ENCODE results near the gene MIPOL1.
"Not testable (repeated sequence)": the region's sequence is repeated elsewhere in the genome, so short reads cannot be mapped to it uniquely, and the experiment has no call there.

MIPOL1 gene, protein sequence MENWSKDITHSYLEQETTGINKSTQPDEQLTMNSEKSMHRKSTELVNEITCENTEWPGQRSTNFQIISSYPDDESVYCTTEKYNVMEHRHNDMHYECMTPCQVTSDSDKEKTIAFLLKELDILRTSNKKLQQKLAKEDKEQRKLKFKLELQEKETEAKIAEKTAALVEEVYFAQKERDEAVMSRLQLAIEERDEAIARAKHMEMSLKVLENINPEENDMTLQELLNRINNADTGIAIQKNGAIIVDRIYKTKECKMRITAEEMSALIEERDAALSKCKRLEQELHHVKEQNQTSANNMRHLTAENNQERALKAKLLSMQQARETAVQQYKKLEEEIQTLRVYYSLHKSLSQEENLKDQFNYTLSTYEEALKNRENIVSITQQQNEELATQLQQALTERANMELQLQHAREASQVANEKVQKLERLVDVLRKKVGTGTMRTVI

DNA sequence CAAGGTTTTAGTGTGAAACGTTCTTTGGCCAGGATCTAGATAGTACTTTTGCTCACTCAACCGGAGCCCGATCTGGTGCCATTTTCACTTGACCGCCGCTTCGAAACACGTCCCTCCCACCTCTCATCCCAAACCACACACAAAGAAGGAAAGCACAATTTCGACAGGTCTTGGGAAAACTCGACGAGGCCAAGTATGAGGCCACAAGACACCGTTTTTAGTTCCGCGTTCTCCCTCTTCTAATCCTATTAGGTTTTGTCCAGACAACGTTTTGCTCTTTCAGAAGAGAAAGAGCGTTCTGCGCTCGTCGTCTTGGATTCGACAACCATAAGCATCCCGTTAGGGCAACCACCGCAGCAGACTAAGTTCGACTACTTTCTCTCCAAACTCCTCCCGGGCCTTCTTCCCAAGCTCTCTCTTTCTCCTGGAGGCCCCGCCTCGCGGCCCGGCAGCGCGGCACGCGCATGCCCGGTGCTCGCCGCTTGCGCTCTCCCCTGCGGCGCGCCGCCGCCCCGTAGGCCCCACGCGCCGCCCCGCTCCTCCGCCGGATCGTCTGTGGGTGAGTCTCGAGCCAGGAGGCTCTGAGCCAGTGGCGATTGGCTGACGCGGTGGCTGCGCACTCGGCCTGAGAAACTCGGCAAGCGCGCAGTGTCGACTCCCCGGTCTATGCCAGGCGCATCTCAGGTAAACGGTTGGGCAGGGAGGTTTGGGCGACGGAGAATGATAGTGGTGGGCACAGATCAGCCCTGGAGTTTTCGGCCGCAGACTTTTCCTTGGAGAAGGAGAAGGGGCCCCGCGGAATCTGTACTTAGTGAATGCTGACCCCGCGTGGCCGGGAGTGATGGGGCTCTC, at the start of gene MIPOL1:
Gene MIPOL1, plus strand, starts transcription at position 517 of the 852 bp plus-strand sequence. CDS start 49,952 bp downstream, outside the sequence.
- no peak for DNase-seq

DNA sequence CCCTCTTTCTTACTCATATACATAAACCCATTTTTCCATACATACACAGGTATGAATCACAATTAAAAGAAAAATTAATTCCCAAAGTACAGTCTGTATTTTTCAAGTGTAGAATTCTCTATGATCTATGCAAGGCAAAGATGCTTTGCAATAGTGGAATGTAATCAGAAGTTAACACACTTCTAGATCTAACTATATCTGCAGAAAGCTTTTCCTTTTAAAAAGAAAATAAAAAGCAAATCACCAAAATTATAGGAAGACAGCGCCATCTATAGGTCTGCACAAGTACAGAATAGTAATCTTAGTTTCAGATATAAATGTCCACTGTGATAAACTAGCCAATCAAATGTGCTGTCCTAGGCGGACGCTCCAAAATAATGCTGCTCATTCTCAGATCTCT, 47.3 kb upstream of the MIPOL1 start:
- DNase-seq: no peak

DNA sequence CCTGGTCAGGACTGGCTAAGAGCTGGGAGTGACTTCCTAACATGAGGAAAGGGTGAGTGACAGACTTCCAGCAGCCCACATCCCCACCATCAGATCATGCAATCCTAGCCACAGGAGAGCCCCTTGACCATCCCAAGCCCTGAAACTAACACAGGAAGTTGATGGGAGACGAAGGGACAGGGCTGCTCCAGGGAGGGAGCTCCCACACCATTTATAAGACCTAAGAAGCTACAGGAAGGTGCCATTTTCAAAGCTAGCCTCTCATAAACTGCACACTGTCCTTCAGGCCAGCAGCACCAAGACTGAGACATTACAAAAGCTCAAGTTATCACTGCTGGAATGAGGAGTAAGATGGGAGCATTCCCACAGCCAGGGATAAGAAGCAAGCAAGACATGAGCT, 44.7 kb upstream of the MIPOL1 start:
- no peak for DNase-seq

DNA sequence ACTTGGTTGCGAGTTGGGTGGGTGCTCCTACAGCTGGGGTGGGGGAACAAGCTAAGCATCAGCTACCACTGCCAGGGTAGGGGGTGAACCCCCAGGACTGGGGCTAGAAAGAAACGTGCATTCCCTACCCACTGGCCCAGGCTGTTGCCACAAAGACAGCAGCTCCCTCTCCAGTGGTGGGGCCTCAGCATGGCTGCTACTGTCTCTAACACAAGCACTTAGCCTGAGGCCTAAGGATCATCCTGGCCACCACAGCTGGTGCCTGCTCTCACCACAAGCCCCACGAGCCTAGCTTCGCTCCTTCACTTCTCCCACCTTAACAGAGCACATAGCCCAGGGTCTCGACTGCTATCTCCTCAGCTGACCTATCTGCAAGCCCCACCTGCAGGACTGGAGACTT, 44.3 kb upstream of the MIPOL1 start:
- DNase-seq: no peak

DNA sequence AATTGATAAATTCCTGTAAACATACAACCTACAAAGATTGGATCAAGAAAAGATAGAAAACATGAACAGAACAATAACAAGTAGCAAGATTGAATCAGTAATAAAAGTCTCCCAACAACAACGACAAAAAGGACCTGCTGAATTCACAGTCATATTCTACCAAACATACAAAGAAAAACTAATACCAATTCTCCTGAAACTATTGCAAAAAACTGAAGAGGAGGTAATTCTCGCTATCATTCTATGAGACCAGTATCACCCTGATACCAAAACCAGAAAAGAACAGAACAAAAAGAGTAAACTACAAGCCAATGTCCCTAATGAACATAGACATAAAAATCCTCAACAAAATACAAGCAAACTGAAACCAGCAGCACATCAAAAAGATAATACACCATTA, 39.8 kb upstream of the MIPOL1 start:
- DNase-seq: no peak

DNA sequence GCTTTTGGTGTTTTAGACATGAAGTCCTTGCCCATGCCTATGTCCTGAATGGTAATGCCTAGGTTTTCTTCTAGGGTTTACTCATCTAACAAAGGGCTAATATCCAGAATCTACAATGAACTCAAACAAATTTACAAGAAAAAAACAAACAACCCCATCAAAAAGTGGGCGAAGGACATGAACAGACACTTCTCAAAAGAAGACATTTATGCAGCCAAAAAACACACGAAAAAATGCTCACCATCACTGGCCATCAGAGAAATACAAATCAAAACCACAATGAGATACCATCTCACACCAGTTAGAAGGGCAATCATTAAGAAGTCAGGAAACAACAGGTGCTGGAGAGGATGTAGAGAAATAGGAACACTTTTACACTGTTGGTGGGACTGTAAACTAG, 35.4 kb upstream of the MIPOL1 start:
- DNase-seq: not testable (repeated sequence)

DNA sequence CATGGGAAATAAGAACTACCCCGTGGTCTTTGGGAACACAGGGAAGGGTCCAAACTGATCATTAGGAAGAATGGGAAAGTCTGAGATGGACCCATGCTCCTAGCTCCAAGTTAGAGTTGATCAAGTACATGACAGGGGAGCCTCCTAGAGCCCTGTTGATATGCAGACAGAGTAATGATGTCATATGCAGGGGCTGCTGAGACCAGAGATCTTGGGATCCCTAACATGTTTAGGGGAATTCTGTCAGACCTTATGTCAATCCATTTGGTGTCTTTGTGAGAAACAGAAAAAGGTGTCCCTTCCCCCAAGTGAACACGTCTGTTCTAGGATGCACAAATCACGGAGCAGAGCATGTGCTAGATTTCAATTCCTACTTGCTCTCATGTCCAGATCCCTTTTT, 31.9 kb upstream of the MIPOL1 start:
- DNase-seq: no peak

DNA sequence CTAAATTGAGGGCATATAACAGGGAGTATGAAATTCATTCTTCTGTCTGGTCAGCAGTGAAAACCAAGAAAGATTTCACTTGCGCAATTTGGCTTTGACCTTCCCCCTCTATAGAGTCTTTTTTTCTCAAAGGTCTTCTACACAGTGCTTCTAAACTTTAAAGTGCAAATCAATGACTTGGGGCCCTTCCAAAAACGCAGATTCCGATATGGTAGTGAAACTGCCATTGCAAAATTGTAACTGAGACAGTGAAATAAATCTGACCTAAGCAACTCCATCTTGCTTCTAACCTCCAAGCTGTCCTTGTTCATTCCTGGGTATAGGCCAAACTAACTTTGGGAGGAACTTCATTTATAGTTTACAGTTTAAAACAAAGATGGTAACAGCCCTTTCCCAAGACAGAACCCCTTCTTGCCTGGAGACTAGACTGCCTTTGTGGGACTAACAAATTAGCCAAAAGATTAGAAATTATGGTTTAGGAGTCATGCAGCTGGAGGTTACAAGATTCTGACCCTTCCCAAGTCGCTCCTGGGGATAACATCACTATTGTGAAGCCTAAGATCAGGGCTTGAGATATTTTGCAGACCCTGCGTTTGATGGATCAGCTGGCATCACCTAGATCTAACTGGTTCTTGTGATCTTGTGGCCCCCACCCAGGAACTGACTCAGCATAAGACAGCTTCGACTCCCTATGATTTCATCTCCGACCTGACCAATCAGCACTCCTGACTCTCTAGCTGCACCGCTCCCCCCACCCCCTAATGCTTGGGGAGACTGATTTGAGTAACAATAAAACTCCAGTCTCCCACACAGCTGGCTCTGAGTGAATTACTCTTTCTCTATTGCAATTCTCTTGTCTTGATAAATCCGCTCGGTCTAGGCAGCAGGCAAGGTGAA, 30.3 kb upstream of the MIPOL1 start:
- DNase-seq: no peak

DNA sequence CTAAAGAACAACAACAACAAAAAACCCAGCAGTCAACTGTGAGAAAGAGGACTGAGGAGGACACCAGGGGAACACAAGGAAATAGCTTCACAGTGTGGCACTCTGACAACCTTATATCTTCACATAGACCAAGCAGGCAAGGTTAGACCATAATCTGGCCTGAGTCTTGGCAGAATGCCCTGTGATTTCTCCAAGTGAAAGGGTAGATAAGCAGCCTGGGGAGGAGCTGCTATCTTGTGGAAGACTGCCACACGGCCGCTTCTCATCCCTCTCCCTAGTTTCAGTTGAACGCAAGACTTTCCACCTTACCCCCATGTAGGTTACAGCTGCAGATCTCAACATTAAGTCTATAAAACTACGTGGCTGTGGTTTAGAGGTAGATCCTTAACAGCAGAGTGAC, 29.0 kb upstream of the MIPOL1 start:
- no peak for DNase-seq

DNA sequence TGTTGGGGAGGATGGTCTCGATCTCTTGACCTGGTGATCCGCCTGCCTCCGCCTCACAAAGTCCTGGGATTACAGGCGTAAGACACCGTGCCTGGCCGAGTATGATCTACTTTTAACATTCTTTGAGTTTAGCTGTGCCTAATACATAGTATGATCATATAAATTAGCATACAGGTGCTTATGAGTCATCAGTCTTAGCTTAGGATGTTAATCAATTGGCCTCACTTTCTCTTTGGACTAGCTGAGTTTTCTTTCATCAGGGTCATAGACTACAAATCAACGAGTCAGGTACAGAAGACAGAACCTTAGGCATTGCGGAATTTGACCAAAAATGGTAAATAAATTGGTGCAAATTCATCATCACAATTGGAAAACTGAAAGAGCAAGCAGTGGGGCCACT, 27.5 kb upstream of the MIPOL1 start:
- no peak for DNase-seq

DNA sequence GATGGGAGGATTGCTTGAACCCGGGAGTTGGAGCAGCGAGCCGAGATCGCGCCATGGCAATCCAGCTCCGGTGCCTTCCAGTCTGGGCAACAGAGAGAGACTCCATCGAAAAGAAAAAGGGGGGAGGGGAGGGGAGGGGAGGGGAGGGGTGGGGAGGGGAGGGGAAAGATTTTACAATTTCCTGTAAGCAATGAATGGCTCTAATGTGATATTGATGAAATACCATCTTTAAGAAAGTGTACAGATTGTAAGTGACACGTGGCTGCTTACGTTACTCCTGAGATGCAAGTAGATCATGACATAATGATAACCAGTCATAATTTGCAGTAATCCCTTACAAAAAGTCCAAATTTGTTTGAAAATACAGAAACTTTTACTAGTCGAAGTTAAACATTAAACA, 26.7 kb upstream of the MIPOL1 start:
- DNase-seq: no peak

DNA sequence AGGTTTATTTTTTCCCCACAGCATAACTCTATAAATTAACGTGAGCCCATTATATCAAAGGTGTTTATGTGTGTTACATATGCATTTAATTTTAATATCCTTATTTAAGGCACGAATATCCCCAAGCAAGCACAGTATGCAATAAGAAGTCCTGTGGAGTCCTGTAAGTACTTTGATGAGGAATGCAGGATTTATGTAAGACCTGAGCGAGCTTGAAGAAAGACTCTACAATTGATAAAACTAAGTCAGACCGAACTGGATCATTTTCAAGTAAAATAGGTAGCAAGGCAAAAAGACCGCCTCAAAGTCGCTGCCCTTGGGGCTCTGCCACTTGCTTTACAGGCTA, 26.1 kb upstream of the MIPOL1 start:
- no peak for DNase-seq

DNA sequence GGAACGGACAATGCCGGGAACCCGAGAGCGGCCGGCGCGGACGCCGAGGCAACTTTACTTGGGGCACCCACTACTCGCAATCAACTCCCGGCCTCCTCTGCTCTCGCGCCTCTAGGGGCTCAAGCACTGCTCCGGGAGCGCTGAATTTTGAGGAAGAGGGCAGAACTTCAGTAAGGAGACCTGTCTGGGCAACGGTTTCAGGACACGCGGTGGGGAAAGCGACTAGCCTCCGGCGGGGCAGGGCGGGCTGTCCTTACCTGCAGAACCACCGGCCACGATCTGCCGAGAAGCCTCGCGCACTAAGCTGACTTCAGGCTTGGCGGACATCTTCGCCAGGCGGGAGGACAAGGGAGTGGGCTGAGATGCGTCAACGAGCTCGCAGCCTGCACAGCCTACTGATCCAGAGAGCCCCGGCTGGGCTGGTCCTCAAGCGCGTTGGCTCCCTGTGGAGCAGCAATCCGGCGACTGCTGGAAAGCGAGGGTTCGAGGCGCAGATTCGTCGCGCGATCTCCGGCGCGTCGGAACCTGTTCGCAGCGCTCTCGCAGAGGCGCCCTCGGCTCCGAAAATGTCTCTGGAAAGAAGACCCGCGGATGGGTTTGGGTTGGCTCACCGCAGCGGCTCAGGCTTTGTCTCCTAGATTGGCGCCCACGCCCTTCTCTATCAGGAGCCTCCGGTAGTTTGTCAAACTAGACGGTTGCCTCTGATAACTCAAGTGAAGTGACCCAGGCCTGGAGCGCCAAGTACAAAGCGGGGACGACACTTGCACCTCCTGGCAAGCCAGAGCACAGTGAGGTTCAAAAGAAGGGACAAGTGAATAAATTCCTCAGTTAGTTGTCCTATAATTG, 25.5 kb upstream of the MIPOL1 start, which contains the start of gene SLC25A21:
Gene SLC25A21, minus strand, starts transcription at position 583 of the 846 bp plus-strand sequence.
- DNase-seq: no peak

DNA sequence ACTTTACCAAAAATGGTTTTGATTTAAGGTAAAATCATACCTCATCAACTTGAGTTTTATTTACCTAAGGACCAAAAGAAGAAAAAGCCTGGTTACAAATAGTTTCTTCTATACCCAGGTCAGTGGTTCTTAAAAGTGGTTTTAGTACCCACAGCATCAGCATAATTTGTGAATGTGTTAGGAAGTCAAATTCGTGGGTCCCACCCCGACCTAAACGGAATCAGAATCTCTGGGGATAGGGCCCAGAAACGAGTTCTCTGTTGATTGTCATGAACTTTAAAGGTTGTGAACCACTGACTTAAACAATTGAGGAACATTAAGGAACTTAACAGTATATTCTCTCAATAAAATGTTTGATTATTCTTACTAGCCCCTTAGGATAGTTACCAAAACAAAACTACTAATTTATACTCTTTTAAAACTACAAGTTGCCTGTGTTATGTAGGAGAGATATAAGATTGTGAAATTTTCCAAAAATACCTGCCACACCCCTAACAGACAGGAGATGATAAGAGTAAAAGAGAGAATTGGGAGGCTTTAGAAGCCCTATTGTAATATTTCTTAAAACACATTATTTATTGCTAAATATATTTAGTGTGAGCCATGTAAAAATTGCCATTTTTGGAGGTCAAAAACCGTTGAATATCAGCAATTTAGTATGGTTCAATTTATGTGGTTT, 24.7 kb upstream of the MIPOL1 start:
- DNase-seq: no peak

DNA sequence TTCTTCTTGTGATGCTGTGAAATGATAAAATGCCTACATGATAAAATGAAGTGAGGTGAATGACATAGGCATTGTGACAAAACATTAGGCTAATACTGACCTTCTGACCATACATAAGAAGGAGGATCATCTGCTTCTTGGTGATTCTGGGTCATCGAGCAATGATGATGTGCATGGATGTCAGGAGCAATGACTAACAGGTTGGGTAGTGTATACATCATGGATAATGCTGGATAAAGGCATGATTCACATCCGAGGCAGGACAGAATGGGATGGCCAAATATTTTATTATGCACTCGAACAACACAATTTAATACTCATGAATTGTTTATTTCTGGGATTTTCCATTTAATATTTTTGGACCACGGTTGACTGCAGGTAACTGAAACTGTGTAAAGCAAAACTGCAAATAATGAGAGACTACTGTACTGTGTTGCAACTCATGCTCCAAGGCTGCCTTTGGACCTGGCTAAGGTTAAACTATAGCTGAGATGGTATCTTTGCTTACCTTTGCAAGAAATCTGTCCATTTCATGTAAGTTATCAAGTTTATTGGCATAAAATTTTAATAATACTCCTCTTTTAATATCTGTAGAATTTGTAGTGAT, 17.7 kb upstream of the MIPOL1 start:
- no peak for DNase-seq

DNA sequence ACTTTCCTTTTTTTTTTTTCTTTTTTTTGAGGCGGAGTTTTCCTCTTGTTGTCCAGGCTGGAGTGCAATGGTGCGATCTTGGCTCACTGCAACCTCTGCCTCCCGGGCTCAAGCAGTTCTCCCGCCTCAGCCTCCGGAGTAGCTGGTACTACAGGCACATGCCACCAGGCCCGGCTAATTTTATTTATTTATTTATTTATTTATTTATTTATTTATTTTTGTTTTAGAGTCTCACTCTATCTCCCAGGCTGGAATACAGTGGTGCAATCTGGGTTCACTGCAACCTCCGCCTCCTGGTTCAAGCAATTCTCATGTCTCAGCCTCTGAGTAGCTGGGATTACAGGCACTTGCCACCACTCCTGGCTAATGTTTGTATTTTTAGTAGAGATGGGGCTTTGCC, 16.9 kb upstream of the MIPOL1 start:
- DNase-seq: not testable (repeated sequence)

DNA sequence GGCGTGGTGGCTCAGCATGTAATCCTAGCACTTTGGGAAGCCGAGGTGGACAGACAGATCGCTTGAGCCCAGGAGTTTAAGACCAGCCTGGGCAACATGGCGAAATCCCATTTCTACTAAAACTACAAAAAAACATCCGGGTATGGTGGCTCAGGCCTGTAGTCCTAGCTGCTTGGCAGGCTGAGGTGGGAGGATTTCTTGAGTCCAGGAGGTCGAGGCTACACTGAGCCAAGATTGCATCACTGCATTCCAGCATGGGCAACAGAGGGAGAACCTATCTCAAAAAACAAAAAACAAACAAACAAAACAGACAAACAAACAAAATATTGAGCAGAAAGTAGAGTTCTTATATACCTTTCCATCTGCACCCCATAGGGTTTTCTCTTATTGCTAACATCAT, 16.3 kb upstream of the MIPOL1 start:
- DNase-seq: no peak

DNA sequence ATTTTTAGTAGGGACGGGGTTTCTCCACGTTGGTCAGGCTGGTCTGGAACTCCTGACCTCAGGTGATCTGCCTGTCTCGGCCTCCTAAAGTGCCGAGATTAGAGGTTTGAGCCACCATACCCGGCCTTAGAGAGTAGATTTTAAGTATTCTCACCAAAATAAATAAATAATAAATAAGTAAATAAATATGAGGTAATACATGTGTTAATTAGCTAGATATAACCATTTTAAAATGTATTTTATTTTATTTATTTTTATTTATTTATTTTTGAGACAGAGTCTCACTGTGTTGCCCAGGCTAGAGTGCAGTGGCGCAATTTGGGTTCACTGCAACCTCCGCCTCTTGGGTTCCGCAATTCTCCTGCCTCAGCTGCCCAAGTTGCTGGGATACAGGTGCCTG, 13.2 kb upstream of the MIPOL1 start:
- not testable (repeated sequence) for DNase-seq

DNA sequence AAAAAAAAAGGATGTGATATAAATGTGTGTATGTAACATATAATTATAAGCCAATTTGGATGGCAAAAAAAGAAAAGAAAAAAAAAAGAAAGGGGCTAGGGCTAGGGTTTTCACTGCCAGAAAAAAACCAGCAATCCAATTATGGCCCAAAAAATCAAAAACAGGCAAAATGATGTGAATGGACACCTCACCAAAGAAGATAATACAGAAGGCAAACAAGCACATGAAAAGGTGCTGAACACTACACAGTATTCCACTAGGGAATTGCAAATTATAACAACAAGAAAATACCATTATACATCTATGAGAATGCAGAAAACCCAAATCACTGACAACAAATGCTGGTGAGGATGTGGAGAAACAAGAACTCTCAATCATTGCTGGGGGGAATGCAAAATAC, 12.1 kb upstream of the MIPOL1 start:
- no peak for DNase-seq

DNA sequence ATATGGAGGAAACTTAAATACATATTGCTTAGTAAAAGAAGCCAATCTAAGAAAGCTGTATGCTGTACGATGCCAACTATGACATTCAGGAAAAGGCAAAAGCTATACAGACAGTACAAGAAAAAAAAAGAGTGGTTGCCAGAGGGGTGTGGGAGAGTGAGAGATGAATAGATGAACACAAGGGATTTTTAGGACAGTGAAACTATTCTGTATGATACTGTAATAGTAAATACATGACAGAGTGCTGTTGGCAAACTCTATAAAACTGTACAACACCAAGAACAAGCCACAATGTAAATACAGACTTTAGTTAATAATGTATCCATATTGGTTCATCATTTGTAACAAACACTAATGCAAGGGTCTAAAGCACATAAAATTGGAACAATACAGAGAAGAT, 10.9 kb upstream of the MIPOL1 start:
- no peak for DNase-seq

DNA sequence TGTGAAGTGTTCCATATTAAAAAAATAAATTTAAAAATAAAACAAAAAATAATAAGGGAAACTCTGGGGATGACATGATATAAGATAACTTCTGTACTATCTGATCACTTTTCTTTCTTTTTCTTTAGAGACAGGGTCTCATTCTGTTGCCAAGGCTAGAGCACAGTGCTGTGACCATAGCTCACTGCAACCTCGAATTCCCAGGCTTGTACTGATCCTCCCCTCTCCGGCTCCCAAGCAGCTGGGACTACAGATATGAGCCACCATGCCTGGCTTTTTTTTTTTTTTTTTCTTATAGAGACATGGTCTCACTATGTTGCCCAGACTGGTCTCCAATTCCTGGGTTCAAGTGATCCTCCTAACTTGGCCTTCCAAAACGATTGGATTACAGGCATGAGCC, 10.4 kb upstream of the MIPOL1 start:
- DNase-seq: no peak
